ENCODE results near the gene OPALIN.
"Not testable (repeated sequence)": the region's sequence is repeated elsewhere in the genome, so short reads cannot be mapped to it uniquely, and the experiment has no call there.

Gene OPALIN

DNA sequence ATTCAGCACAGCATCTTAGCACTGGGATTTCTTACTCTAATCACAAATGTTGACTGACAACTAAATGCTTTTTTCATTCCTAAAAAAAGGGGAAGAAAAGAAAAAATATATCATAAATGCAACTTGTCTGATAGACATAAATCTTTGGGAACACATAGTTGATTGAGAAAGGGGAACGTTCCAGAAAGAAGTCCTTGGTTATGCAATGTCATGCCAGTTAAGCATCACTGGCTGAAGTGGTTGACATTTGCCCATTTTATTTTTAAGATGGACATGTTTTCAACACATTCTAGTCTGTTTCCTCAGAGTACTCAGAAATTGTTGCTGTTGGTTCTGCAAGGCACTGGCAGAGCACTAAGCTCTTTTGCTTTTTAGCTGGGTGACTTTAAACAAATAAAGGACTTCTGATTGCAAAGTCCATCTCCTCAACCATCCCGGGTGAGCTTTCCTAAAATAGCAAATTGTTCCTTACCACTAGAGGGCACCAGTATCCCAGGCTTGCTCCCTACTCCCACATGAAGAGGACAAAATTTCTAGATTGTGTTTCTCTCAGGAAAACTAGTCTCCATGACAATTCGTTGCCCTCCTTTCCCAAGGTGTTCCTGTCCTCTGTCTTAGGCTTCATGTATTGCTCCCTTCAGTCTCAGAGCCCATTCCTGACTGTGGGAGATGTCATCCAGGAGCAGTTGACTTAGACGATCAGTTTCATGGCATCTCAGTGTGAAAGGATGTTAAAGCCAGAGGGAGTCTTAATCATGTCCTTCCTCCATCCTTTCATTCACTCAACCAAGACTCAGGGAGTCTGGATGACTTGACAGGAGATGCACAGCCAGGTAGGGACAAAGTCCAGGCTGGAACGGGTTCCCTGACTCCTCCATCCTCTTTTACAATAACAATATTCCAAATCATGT is 23.9 kb downstream of the OPALIN start:
- DNase-seq = no peak

DNA sequence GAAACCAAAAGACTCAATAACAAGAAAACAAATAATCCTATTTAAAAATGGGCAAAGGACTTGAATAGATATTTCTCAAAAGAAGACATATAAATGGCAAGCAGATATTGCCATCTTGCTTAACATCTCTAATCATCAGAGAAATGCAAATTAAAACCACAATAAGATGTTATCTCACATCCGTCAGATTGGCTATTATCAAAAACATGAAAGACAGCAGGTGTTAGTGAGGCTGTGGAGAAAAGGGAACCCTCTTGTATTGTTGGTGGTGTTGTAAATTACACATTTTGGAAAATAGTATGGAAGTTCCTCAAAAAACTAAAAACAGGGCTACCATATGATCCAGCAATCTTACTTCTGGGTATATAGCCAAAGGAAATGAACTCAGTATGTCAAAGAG is 25.7 kb downstream of the OPALIN start:
- DNase-seq = no peak

DNA sequence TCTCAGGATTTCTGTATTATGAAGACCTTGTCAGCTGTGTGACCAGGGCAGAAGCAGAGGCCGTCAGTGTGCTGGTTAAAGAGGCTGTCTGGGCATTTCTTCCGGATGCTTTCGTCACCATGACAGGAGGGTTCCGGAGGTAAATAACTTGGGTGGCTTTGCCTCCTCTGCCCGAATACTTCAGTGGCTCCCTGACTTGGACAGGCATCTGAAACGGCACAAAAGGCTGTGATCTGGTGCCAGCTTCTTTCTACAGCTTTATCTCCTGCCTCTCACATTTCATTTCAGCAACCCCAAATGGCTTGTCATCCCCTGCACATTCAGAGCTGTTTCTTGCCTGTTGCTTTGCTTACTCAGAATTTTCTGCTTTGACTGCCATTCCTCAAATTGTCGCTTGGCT is 31.3 kb downstream of the OPALIN start:
- no peak for DNase-seq

DNA sequence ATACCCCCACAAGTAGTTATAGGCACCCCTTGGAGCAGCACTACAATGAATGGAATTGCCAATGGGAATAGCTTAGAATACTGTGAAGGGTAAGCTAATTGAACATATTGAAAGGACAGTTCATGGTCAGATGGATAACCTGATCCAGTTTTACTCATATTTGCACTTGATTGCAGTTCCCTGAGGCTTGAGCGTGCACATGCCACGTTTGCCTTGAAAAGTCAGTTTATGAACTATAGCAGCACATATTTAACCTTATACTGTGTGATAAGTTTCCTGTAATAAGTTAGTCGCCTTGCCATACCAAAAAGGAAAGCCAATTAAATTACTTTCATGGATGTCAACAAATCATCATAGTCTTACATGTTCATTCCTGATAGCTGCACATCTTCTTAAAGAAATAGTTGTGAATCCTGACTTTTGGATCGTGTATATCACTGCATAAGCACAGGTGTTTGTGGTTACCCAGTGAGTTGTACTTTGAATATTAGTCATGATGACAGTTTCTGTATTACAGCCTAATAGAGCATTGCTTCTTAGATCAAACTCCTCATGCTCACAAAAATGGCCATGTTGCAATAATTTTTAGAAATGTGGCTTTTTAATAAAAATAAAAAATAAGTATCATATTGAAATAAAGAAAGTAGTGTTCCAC is 33.0 kb downstream of the OPALIN start:
- DNase-seq = no peak

GRCh38 chr10:96324447-96324846 is 34.4 kb downstream of the OPALIN start:
- DNase-seq = no peak

DNA sequence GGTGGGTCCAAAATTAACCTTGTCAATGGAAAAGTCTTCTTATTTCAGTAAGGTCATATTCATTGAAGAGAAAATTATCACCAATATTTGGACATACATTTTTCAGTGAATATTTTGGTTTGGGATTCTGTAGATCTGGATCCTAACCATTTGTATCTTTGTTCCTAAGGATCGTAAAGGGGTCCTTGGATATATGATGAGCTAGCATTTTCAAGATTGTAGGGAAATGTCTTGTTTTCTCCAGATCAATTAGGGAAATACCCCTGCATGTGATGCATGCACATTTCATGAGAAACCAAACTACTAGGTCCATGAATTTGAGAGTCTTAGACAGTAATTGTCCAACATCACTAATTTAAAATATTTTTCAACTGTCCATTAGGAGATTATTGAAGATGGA is 36.5 kb downstream of the OPALIN start:
- no peak for DNase-seq

GRCh38 chr10:96321822-96322221 is 37.0 kb downstream of the OPALIN start:
- no peak for DNase-seq

- no peak for DNase-seq
Measured at GRCh38 chr10:96319754-96320474, 38.9 kb downstream of the OPALIN start.

GRCh38 chr10:96317067-96317833 is 41.6 kb downstream of the OPALIN start:
- no peak for DNase-seq

DNA sequence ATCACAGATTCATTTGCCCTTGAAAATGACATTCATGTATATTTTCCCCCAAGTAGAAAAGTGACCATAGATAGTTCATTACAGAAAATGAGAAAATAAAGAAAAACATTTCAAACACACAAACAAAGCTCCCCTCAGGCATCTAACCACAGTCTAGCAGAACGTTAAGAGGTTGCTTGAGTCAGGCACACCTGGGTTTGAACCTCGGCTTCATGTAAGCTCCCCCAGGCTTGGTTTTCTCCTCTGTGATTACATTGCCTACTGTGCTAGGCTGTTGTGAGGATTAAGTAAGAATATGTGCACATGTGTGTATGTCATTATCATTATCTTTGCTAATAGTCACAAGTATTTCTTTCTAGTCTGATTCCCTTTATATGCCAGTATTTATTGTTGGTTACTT is 45.5 kb downstream of the OPALIN start:
- DNase-seq = no peak

DNA sequence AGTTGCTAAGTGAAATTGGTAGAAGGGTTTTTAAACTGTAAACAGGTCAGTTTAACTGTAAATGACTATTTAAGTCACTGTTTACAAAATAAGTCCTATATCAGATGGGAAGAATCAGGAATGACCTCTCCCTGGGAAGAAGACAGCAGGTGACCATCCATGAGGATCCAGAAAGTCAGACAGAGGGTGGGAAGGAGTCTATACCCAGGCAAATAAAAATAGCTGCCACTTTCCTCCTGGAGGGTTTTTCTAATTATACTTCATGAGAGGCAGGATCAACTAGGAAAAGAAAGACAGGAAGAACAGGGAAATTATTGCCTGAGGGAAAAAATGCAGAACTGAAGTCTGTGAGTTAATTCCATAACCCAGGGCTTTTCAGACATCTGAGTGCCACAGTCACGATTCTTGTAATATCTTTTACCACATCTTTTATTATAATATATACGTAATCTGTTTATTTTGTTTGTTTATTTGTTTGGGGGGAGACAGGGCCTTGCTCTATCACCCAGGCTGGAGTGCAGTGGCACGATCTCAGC is 47.6 kb downstream of the OPALIN start:
- no peak for DNase-seq

DNA sequence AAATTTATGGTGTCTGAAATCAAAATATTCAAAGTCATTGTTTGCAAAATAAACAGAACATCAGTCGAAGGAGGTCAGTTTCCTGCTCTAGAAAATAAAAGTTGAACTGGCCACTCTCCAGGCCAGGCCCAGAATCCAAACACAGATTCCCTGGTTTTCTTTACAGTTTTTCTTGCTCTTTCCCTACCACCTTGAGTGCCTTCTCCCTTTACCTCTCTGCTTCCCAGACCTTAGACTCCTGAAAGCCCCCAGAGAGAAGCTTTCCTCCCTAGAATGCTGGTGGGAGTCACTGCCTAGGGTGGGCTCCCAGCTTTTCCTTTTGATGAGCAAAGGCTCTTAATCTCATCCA is 48.5 kb downstream of the OPALIN start:
- no peak for DNase-seq

DNA sequence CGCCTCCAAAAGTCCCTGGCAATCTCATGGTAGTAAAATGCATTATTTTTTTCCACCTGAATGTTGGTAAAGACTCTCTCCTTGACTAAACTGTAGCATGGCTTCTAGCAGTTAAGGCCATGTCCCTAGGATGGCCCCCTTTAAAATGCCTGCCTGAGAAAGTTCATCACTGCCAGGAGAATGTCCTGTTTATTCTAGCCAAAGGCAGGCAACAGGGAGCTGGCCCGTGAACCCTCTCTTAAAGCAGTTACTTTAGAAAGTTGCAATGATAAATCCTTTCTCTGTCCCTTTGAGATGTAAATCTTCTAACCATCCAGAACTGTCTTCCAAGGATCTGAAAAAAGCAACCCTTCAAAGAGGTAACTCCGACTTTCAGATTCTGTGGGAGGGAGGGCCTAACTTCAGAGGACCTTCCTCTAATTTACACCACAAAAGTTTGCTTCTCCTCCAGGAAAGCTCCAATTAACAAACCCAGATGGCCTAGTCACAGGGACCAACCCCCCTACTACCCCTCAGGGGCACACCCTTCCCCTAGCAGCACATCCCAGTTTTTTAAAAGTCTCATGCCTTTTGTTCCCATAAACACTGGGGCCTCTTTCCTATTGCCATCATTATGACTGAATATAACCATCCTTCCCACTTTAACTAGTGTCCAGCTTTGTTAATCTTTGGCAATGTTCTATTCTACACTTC is 49.0 kb downstream of the OPALIN start:
- no peak for DNase-seq

DNA sequence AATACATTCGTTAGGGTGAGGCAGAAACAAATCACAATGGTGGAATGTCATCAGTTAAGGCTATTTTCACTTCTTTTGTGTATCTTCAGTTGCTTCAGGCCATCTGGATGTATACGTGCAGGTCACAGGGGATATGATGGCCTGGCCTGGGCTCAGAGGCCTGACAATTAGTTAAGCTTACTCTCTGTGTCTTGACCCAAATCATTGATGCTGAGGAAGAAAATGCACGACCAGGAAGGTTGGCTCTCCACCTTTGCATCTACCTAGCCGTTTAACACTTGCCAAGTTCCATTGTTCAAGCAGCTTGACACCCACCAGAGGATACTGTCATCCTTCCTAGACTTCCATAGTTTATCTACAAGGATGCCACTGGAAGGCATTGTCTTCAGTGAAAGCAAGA is 49.9 kb downstream of the OPALIN start:
- DNase-seq = not testable (repeated sequence)

DNA sequence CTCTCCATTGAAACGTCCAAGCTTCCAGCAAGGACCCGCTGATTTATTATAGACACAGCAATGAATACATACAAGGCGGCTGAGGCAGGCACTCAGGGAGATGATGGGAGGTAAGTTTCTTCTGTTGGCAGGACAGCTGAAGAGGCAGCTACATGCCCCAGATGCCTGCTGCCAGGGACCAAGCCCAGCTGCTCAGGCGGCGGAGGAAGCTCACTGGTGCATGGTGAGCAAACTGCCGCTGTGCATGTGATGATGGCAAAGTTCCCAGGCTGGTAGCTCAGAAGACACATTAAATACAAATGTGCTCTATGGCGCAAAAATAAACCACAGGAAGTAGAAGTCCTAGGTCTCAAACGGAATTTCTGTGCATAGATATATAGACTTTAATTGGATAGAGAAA is 52.3 kb downstream of the OPALIN start:
- DNase-seq = peak; percentile 24

GRCh38 chr10:96305019-96305418 is 53.8 kb downstream of the OPALIN start:
- DNase-seq = no peak

DNA sequence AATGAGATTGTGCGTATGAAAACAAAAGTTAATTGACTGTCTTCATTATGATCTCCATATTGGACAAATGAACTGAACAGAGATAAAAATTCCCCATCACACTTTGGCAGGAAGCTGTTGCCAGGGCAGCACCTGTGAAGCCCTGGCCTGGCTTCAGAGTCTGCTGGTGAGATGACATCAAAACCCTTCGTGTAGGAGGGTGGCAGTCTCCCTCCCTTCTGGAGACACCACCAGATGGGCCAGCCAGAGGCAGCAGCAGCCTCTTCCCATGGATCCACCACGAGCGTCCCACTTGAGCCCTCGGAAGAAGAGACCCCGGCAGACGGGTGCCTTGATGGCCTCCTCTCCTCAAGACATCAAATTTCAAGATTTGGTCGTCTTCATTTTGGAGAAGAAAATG is 54.6 kb downstream of the OPALIN start, which contains the start of gene DNTT:
Gene DNTT (plus strand): TSS at position 205 of the 400 bp plus-strand sequence. CDS start 64 bp downstream, at position 269.
- DNase-seq = no peak

- DNase-seq = no peak
Measured at GRCh38 chr10:96301616-96302015, 57.2 kb downstream of the OPALIN start.

DNA sequence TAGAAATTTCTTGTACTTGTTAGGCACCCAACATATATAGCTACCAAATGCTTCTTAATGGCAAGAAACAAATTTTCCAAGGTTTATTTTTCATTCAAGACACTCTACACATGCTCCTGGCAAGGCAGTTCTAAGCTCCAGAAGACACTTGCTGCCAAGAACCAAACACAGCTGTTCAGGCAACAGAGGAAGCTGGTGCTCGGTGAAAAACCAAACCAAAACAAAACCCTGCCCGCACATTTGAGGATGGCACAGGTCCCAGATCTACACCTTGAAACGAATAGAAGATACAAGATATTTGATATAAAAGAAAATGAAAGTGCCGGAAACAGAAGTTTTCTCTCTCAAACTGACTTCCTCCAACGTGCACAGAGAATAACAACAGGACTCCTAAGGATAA is 59.4 kb downstream of the OPALIN start:
- DNase-seq = no peak

DNA sequence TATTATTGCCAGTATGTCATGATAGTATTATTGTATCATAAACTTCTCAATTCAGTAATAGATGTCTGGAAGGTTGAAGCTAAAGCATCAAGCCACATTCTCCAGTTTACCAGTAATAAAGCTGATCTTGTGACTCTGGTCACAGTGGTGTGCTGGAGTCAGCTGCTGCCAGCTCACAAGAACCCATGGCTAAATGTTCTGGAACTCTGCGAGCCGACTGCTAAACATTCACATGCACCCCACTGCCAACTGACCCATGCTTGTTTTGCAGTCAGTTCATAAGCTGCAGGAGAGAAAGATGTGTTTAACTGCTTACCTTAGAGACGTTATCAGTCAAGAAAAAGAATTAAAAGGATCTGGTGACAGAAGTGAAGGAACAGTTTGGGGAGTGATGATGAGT is 60.4 kb downstream of the OPALIN start:
- no peak for DNase-seq

- no peak for DNase-seq
Measured at GRCh38 chr10:96297486-96297885, 61.3 kb downstream of the OPALIN start.

DNA sequence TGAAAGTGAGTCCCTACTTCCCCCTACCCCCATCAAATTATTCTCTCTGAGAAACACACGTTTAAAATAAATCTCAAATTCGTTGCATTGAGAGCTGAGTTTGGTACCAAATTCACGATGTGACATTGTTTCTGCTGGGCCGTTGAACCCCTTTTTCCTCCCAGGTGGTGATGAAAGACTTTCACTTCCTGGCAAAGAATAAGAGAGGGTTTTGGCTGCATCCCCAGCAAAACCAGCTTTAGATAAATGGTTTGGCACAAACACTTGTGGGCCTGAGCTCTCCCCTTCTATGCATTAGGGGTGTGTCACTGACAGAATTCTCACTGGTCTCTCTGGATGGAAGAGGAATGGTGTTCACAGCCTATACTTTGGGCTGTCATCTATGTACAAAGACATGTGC is 63.3 kb downstream of the OPALIN start:
- no peak for DNase-seq

Measured in NCI-H1105 (cell line).